ENCODE data around the gene ATP5PO. TPM values are rescaled to one million over a fixed set of nuclear protein-coding genes. Genes with fewer than 3 reads are reported as not detected.

Gene ATP5PO
- total RNA-seq, result 173 and 318 TPM in 2 replicates

GRCh38 chr21:33915368-33916199 is at the start of gene ATP5PO:
TSS of gene ATP5PO (minus strand) at chr21:33915804. CDS start at chr21:33915763, 41 bp downstream.

Other genes with a start within 250 kb of the ATP5PO start
- gene MRPS6, start 157.8 kb upstream of the ATP5PO start, total RNA-seq, result 11.9 and 15.9 TPM in 2 replicates
- gene SLC5A3, start 157.8 kb upstream of the ATP5PO start, total RNA-seq, result 13.3 and 19.9 TPM in 2 replicates